PC-9 (cell line): ENCODE results near the gene C10orf67.

Experiments
- CTCF ChIP-seq: fragments of 200-600 bp; sonication (generic); conservative IDR thresholded peaks from 2 replicates; pipeline ENCODE4 v1.6.1; 2017; ENCODE audit warnings: mixed run types, antibody characterized with exemption, mild to moderate bottlenecking, moderate library complexity
- EZH2 ChIP-seq: fragments of 200-600 bp; sonication (generic); IDR thresholded peaks from 2 replicates; pipeline ENCODE4 v1.8.0; 2017; ENCODE audit warnings: antibody characterized with exemption, low read depth

- TF ChIP-seq CTCF: no peak
- TF ChIP-seq EZH2: no peak
Measured at GRCh38 chr10:23157691-23158369, 186.8 kb downstream of the C10orf67 start.
